DMS53 (cell line): ENCODE results near the gene GABRG3.
"Not testable (repeated sequence)": the region's sequence is repeated elsewhere in the genome, so short reads cannot be mapped to it uniquely, and the experiment has no call there.

Source experiments
- DNase-seq: peaks from one replicate; lab custom pipeline; 2025; lab: John Stamatoyannopoulos, UW

The GABRG3 gene

GRCh38 chr15:27336676-27337075 is 365.7 kb downstream of the GABRG3 start:
- no peak for DNase-seq

DNA sequence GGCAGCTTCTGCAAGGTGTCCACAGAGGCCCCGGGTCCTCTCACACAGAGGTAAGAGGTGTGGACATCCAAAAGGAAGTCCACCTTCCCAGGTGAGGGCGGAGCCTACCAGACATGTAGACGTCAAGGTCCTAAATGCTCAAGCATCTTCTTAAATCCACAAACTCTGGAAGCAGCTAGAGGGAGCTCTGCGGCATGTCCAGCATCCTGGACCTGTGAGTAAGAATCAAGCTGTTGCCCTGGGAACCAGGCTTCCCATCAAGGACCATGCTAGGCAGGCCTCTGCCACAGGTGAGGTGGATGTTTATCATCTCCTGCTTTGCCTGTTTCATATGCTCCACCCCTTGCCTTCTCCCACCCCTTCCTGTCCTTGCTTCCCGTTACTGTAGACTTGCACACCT is 368.2 kb downstream of the GABRG3 start:
- DNase-seq, result peak; percentile 22

GRCh38 chr15:27341780-27342343 is 370.9 kb downstream of the GABRG3 start:
- DNase-seq, result no peak

DNA sequence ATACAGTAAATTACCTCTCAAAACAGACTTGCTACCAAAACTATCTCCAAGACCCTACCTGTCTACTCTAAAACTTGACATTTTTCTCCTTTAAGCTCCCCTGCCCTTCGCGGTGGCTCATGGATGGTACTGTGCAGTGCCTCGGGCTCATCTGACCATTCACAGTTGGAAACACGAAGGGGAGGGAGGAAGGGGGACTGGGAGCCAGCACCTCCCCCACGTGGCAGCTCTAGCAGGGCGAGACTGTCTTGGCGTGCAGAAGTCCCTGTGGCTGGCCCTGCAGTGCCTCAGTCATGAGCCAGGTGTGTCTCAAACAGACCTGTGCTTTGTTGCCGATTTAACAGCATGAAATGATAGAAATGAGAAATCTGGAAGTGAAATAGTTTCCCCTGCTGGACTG is 372.0 kb downstream of the GABRG3 start:
- DNase-seq, result no peak

DNA sequence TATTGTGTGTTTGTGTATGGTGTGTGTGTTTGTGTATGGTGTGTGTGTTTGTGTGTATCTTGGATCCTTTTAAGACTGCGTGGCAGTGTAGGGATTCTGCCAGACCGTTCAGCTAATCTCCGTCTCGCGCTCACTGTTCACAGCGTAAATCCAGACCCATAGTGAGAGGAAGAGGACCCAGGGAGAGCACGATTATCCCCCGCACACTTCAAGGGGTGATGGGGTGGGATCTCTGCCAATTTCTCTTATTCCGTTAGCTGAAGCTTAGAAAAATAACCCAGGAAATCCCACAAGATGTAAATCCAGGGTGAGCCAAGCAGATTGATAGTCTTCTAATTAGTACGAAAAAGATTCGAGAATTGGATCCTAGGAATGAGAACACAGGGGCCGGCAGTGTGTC is 381.2 kb downstream of the GABRG3 start:
- DNase-seq, result no peak

GRCh38 chr15:27353856-27354255 is 382.9 kb downstream of the GABRG3 start:
- peak; percentile 4 for DNase-seq

DNA sequence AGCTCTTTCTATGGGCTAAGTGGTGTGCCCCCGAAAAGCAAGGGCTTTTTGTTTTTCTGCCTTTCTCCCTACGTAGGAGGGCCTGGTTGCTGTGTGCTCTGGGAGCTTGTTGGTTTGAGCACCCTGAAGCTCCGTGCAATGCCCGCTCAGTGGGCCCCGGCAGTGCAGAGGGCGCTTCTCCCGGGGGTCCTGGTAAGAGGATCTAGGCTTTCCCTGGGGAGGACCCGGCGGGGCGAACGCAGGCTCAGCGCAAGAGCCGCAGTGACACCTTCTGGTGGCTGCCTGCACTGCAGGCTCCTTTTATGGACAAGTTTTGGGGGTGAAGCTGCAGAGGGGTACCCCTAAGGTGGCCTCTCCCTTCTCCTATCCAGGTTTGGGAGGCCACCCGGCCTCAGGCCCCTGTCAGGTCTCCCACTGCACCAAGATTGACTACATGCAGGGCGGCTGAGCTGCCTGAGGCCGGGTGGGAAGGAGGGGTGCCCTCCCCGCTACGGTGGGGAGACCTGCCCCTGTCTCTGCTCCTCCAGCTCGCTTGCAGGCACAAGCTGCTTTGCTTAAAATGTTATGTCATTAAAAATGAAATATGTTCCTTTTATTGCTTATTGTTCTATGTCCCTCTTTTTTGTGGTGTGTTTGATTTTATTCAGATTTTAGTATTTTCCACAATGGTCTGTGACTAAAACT is 387.9 kb downstream of the GABRG3 start:
- DNase-seq, result peak; percentile 33

- no peak for DNase-seq
Observed at GRCh38 chr15:27359586-27359985, 388.6 kb downstream of the GABRG3 start.

- DNase-seq, result no peak
Observed at GRCh38 chr15:27360316-27360715, 389.3 kb downstream of the GABRG3 start.

DNA sequence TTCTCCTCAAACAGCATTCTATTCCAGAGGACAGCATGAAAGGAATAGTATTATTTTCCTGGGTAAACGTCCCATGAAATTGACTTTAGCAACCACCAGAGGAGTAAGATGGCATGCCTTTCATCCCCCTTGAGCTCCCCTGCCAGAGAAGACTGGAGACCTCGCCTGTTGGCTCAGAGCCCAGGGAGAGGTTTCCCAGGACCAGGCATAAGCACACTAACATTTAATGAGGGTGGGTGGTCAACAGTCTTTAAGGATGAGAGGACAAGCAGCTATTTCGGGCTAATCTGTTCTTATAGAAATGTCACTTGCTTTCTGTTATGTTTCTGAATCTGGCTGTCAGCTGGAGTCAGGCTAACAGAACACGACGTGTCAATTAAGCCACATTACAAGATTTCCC is 390.5 kb downstream of the GABRG3 start:
- no peak for DNase-seq

- DNase-seq, result peak; percentile 3
Observed at GRCh38 chr15:27365456-27365855, 394.5 kb downstream of the GABRG3 start.

DNA sequence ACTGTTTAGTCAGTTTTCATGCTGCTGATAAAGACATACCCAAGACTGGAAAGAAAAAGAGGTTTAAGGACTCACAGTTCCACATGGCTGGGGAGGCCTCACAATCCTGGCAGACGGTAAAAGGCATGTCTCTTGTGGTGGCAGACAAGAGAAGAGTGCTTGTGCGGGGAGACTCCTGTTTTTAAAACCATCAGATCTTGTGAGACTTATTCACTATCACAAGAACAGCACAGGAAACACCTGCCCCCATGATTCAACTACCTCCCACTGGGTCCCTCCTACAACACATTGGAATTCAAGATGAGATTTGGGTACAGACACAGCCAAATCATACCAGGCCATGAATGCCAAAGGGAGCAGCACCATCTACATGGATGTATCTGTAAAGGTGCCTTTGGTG is 406.4 kb downstream of the GABRG3 start:
- not testable (repeated sequence) for DNase-seq

- no peak for DNase-seq
Observed at GRCh38 chr15:27382361-27383025, 411.5 kb downstream of the GABRG3 start.

DNA sequence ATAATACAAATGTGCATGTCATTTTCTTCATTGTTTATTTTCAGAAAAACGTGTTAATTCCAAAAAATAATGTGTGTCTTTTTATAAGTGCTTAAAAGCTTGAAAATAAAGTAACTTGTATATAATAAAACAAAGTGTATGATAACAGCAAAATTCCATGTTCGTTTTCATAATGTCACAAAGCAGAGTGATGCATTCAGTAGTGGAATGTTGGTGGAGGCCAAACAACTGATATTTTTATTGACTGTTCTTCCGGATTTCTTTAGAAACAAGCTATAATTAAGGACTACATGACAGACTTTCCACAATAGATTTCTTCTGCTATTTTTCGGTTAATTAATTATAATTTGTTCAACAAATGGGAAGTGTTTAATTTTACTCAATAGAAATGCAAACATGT is 412.7 kb downstream of the GABRG3 start:
- DNase-seq, result no peak

GRCh38 chr15:27392163-27392562 is 421.2 kb downstream of the GABRG3 start:
- no peak for DNase-seq

DNA sequence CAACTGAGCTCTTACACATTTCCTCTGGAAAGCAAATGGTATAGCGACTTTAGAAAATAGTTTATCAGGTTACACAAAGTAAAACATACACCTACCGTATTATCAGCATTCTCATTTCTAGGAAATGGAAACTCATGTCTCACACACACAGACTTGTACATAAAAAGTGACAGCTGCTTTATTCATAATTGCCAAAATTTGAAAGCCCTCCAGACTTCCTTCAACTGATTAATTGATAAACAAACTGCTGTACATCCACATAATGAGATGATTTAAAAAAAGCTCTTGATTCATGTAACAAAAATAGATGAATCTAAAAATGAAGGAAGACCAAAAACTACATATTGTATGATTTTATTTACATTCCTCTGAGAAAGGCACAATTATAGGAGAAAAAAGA is 425.5 kb downstream of the GABRG3 start:
- DNase-seq, result no peak

- no peak for DNase-seq
Observed at GRCh38 chr15:27396996-27397395, 426.0 kb downstream of the GABRG3 start.

- no peak for DNase-seq
Observed at GRCh38 chr15:27398631-27399161, 427.7 kb downstream of the GABRG3 start.

DNA sequence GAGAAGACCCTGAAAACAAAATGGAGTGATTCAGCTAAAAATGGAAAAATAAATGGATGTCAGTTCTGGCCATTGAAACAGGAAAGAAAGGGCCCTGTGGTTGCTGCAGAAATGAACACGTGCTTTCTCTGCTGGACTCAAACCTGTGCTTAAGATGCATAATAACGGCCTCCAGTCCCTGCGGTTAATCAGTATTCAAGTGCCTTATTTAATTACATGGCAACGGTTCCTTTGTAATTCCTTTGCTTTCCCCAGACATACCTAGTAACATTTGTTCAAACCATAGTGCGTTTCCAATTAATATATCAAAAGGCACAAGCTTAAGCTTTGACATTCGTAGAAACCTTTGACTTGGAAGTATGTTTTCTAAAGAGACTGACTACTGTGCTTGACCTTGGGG is 428.3 kb downstream of the GABRG3 start:
- DNase-seq, result no peak

DNA sequence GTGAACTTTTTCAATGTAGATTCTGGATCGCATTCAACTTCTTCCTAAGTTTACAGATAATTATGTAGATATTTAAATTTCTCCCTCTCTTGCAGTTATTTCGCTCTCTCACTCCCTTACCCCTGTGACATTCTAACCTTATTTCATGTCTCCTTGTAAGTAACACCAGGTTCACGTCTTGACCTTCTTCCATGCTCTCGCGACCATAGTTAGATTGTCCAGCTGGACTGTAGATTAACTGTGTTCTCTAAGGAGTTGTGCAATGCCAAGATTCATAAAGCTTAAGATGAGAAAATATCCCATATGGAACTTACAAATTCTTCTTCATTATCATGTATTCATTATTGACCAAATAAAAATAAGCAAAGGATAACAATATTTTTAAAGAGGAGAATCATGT is 430.5 kb downstream of the GABRG3 start:
- DNase-seq, result no peak

- no peak for DNase-seq
Observed at GRCh38 chr15:27408428-27408827, 437.4 kb downstream of the GABRG3 start.

- DNase-seq, result peak; percentile 96
Observed at GRCh38 chr15:27410996-27411605, 440.1 kb downstream of the GABRG3 start.

DNA sequence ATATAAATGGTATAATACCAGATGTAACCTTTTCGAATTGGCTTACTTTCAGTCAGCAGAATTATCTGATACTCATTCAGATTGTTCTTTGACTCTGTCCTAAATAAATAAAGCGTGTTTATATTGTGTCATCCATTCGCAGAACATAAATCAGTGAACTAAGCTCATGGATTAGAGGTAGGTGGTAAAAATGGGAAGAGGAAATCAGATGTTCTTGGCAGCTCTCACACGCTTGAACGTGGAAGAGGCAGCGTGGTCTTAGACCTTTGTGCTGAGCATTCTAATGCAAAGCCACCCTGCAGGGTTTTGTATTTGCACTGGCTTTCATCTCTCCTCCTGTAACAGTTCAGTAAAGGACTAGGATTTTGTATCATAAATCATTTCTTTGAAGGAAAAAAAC is 441.4 kb downstream of the GABRG3 start:
- DNase-seq, result peak; percentile 85
